ENCODE data around the gene ODC1. TPM values are rescaled to one million over a fixed set of nuclear protein-coding genes. Genes with fewer than 3 reads are reported as not detected.

The ODC1 gene
- total RNA-seq, 2 experiments from 2014 or later: 180 to 181 TPM

GRCh38 chr2:10454505-10454904, 6.4 kb upstream of the ODC1 start:
- no peak for TF ChIP-seq CTCF (IDR thresholded peaks at IDR 0.05)

GRCh38 chr2:10453905-10454298, 5.8 kb upstream of the ODC1 start:
- Mint-ChIP-seq H3K27me3 (peaks cover under 1% of the 10 kb centered on the region), H3K9me3 (no peaks in the 10 kb centered on the region), H3K4me1 (ENCODE audit: low read depth) (peaks cover 18% of the 10 kb centered on the region), H3K4me3 (no peak overlapping the region), H3K36me3 (ENCODE audit: low read depth) (peaks cover 9% of the 10 kb centered on the region), H3K27ac (no peak overlapping the region)
- intact Hi-C loops (cut with micrococcal nuclease): no loop called here
- DNase-seq: no peak
- ChIA-PET CTCF (no interaction called here), POLR2A (no interaction called here)
- ATAC-seq: no peak
- TF ChIP-seq CTCF (IDR thresholded peaks at IDR 0.05): no peak

More at GRCh38 chr2:10454505-10454904, 6.4 kb upstream of the ODC1 start:
- Mint-ChIP-seq H3K4me3 (no peak overlapping the region), H3K36me3 (ENCODE audit: low read depth) (peaks cover 9% of the 10 kb centered on the region), H3K4me1 (ENCODE audit: low read depth) (peaks cover 18% of the 10 kb centered on the region), H3K27ac (no peak overlapping the region), H3K27me3 (peaks cover 2% of the 10 kb centered on the region), H3K9me3 (no peaks in the 10 kb centered on the region)
- CTCF ChIA-PET: no interaction called here
- ATAC-seq (no peak), DNase-seq (no peak)
- POLR2A ChIA-PET: no interaction called here
- intact Hi-C loops (cut with micrococcal nuclease): no loop called here

- Mint-ChIP-seq H3K9me3 (no peaks in the 10 kb centered on the region), H3K27me3 (no peaks in the 10 kb centered on the region), H3K4me1 (ENCODE audit: low read depth) (peaks cover 18% of the 10 kb centered on the region), H3K4me3 (no peak overlapping the region), H3K36me3 (ENCODE audit: low read depth) (peaks cover 9% of the 10 kb centered on the region), H3K27ac (peak overlapping the region; percentile 20)
- intact Hi-C loops (cut with micrococcal nuclease): no loop called here
- ChIA-PET POLR2A (interaction anchor here (0.6 kb wide), 1 partner anchor 59 kb away, joined by 3 read pairs; no protein-coding TSS in a partner anchor), CTCF (no interaction called here)
- DNase-seq: no peak
- TF ChIP-seq CTCF (IDR thresholded peaks at IDR 0.05): no peak
- ATAC-seq: no peak
These were observed 5.1 kb upstream of the ODC1 start for GRCh38 chr2:10452956-10453904.

GRCh38 chr2:10452312-10452711, 4.2 kb upstream of the ODC1 start:
- ChIA-PET CTCF (interaction anchor here (1.1 kb wide), 1 partner anchor 17 kb away, joined by 3 read pairs; no protein-coding TSS in a partner anchor), POLR2A (no interaction called here)
- H3K27me3 Mint-ChIP-seq: no peaks in the 10 kb centered on the region
- no peak for TF ChIP-seq CTCF (IDR thresholded peaks at IDR 0.05)
- no peak for DNase-seq
- intact Hi-C loops (cut with micrococcal nuclease): no loop called here
- no peak for ATAC-seq
- H3K27ac Mint-ChIP-seq: no peak overlapping the region
- no peak overlapping the region for H3K4me3 Mint-ChIP-seq
- peaks cover 11% of the 10 kb centered on the region for H3K36me3 Mint-ChIP-seq (ENCODE audit: low read depth)
- peaks cover 18% of the 10 kb centered on the region for H3K4me1 Mint-ChIP-seq (ENCODE audit: low read depth)
- H3K9me3 Mint-ChIP-seq: no peaks in the 10 kb centered on the region

GRCh38 chr2:10451819-10452218, 3.7 kb upstream of the ODC1 start:
- Mint-ChIP-seq H3K4me3 (no peak overlapping the region), H3K27ac (no peak overlapping the region), H3K27me3 (no peaks in the 10 kb centered on the region), H3K36me3 (ENCODE audit: low read depth) (peaks cover 13% of the 10 kb centered on the region), H3K4me1 (ENCODE audit: low read depth) (peaks cover 20% of the 10 kb centered on the region), H3K9me3 (no peaks in the 10 kb centered on the region)
- intact Hi-C loops (cut with micrococcal nuclease): no loop called here
- ATAC-seq (no peak), DNase-seq (no peak)
- ChIA-PET CTCF (interaction anchor here (1.1 kb wide), 1 partner anchor 17 kb away, joined by 3 read pairs; no protein-coding TSS in a partner anchor), POLR2A (no interaction called here)
- TF ChIP-seq CTCF (IDR thresholded peaks at IDR 0.05): no peak

Data from activated CD8-positive, alpha-beta T cell treated with anti-CD3 and anti-CD28 coated beads for 36 hours (primary cell).